EL (cell line): ENCODE measurements around the gene CSTF2T.
"Not testable (repeated sequence)": the region's sequence is repeated elsewhere in the genome, so short reads cannot be mapped to it uniquely, and the experiment has no call there.

Experiments used
- DNase-seq: peaks from one replicate; pipeline ENCODE4 v3.0.0-alpha.2; 2016

Gene CSTF2T

DNA sequence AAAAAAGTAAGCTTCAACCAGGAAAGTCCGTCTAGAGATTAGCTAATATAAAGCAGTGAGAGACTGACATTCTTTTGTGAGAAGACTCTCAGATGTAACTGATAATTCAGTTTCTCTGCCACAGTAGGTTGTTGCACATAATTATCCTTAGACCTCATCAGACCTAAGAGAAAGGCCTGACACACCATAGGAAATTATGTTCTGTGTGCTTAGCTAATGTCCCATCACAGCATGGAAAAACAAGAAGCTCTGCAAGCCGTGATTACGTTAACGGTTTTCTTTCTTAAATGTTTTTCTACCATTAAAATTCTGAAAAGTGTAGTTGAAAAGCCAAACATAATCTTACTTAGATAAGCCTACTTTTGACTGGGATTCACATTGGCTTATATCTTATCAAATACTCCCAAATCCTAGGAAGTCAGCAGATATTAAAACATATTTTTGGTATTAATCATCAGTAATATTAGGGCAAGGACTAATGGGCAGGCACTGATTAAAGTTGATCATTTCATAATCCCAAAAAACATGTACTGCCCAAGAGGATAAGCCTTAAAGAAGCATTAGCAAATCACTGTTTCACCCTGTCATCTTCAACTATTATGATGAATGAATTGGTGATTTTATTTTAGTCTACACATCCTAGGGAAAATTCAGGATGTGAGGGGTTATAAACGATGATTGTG, 5.2 kb downstream of the CSTF2T start:
- no peak for DNase-seq

DNA sequence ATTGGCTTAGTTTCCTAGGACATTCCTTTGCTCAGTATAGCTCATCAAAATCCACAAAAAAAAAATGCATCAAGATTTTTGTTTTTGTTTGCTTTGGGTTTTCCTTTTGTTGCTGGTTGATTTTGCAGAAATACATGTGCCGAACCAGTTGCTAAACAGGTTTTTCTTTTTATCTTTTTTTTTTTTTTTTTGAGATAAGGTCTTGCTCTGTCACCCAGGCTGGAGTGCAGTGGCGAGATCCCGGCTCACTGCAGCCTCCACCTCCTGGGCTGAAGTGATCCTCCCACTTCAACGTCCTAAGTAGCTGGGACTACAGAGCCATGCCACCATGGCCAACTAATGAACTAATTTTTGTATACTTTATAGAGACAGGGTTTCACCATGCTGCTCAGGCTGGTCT, 8.3 kb downstream of the CSTF2T start:
- DNase-seq = no peak

GRCh38 chr10:51689536-51689935, 9.9 kb downstream of the CSTF2T start:
- DNase-seq = no peak

GRCh38 chr10:51688826-51689225, 10.6 kb downstream of the CSTF2T start:
- not testable (repeated sequence) for DNase-seq

- DNase-seq = no peak
Measured at GRCh38 chr10:51687296-51687695, 12.1 kb downstream of the CSTF2T start.

DNA sequence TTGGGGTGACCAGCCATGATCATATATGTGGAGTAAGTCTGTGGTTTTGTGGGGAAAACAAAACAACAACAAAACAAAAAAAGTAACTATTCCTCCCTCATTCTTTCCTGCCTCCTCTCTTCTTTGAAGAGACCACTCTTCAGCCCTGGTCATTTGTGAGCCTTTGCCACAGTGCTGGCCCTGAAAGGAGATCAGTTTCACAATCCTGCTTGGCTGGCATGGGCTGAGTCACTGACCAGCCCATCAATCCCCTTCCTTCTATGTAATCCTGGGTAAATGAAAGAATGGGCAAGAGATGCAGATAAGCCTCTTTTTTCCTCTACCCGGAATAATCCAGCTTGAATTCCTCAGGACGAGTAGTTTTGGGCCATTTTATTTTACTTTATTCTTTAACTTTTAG, 13.6 kb downstream of the CSTF2T start:
- DNase-seq = no peak

DNA sequence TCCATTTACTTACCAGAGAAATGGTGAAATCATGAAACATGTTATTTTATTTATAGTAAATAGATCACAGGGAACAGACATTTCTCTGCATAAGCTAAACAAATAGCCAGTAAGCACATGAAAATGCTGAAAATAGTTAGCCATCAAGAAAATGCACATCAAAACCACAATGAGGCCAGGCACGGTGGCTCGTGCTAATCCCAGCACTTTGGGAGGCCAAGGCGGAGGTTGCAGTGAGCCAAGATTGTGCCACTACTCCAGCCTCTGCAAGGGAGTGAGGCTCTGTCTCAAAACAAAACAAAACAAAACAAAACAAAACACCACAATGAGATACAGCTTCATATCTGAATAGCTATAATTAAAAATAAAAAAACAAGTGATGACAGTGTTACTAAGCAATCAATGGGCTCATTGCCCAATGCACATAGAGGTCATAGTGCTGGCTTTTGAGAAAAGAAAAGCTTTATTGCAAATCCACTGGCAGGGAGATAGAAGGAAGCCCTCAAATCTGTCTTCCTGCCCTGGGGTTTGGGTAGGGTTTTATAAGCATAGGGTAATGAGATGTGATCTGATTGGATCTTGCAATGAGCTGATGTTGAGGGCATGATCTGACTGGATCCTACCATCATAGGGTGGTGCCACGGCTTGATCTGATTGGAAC, 16.2 kb downstream of the CSTF2T start:
- peak; percentile 23 for DNase-seq

DNA sequence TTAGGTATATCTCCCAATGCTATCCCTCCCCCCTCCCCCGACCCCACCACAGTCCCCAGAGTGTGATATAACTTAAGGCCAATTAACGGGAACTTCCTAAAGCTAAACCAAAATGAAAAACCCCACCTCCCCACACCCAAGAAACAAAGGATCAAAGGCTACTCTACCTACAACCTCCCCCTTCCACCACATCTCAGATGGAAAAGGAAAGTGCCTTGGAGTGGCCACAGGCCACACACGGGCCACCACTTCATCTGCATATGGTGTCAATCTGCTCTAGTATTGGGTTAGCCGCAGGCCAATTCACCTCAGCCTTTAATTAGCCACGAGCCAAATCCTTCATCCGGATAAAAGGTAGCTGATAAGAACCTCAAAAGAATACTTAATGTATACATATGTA, 19.6 kb downstream of the CSTF2T start:
- DNase-seq = no peak

- DNase-seq = peak; percentile 15
Measured at GRCh38 chr10:51675088-51675487, 24.3 kb downstream of the CSTF2T start.

- DNase-seq = no peak
Measured at GRCh38 chr10:51672039-51672535, 27.3 kb downstream of the CSTF2T start.

DNA sequence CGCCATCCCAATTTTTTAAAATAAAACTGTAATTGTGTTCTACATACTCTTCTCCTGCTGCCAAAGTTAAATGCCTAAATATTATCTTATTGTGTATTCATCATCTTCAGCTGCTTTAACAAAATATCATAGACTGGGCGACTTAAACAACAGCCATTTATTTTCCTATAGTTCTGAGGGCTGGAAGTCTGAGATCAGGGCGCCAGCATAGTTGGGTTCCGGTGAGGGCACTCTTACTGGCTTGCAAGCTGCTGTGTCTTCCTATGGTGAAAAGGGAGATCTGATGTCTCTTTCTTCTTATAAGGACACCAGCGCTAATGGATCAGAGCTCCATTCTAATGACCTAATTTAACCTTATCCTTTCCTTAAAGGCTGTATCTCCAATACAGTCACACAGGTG, 30.4 kb downstream of the CSTF2T start:
- DNase-seq = no peak

DNA sequence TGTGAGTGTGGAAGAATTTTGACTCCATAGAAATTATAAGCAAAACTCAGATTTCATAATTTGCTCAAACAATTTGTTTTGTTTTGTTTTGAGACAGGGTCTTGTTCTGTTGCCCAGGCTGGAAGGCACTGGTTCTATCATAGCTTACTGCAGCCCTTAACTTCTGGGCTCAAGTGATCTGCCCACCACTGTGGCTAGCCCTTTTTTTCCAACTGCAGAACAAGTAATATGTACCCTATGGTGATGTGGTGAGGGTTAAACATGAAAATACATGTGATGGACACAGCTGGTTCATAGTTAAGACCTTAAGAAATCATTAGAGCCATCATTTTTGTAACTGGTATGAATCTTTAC, 31.1 kb downstream of the CSTF2T start:
- DNase-seq = no peak

GRCh38 chr10:51667678-51668335, 31.6 kb downstream of the CSTF2T start:
- peak; percentile 23 for DNase-seq

GRCh38 chr10:51666456-51666855, 32.9 kb downstream of the CSTF2T start:
- DNase-seq = no peak

DNA sequence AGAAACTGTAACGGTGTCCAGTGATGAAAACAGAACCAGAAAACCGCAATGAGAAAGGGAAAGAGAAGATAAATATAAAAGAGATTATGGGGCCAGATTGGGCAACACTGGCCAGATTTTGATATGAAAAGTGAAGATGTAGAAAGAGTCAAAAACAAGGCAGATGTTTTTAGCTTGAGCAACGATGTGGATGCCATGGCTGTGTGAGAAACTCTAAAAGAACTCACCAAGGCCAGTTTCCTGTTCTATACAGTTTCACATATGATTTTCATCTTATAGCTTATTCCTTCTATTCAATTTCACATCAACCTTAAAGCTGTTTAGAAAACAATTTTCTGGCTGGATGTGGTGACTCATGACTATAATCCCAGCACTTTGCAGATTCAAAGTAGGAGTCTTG, 36.3 kb downstream of the CSTF2T start:
- DNase-seq = no peak

- DNase-seq = no peak
Measured at GRCh38 chr10:51659344-51659743, 40.1 kb downstream of the CSTF2T start.

- no peak for DNase-seq
Measured at GRCh38 chr10:51658000-51658399, 41.4 kb downstream of the CSTF2T start.

GRCh38 chr10:51656503-51656902, 42.9 kb downstream of the CSTF2T start:
- no peak for DNase-seq

- no peak for DNase-seq
Measured at GRCh38 chr10:51654918-51655317, 44.5 kb downstream of the CSTF2T start.

DNA sequence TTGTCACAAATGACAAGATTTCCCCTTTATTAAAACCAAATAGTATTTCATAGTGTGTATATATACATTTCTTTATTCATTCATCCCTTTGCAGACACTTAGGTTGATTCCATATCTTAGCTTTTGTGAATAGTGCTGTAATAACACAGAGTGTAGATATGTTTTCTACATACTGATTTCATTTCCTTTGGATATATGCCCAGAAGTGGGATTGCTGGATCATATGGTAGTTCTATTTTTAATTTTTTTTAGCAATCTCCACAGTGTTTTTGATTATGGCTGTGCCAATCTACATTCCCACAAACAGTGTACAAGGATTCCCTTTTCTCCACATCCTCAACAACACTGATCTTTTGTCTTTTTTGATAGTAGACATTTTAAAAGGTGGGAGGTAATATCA, 46.4 kb downstream of the CSTF2T start:
- DNase-seq = no peak

DNA sequence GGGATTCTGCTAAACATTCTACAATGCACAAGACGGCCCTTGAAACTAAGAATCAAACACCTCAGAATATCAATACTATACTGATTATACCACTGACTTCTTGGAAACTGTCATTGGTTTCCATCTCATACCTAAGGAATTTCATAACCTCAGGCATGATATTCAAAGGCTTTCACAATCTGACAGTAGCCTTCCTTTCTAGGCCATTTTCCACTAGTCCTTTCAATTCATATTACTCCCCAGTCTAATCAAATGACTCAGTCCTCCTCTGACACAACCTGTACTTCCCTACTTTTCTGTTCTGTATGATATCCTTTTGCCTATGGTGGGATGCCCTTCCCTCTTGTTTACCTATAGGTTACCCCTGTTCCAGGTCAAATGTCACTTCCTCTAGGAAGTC, 48.3 kb downstream of the CSTF2T start:
- peak; percentile 18 for DNase-seq

- DNase-seq = peak; percentile 1
Measured at GRCh38 chr10:51649064-51649463, 50.3 kb downstream of the CSTF2T start.
